HG02852 (cell line): ENCODE data around the gene OPTC.

Source experiments
- ATAC-seq: cut with Tn5 transposase; IDR thresholded peaks from one replicate; pipeline ENCODE4 v1.9.1; 2021; ENCODE audit warnings: mild to moderate bottlenecking, moderate library complexity; ENCODE audit not compliant: unreplicated experiment

Gene OPTC

DNA sequence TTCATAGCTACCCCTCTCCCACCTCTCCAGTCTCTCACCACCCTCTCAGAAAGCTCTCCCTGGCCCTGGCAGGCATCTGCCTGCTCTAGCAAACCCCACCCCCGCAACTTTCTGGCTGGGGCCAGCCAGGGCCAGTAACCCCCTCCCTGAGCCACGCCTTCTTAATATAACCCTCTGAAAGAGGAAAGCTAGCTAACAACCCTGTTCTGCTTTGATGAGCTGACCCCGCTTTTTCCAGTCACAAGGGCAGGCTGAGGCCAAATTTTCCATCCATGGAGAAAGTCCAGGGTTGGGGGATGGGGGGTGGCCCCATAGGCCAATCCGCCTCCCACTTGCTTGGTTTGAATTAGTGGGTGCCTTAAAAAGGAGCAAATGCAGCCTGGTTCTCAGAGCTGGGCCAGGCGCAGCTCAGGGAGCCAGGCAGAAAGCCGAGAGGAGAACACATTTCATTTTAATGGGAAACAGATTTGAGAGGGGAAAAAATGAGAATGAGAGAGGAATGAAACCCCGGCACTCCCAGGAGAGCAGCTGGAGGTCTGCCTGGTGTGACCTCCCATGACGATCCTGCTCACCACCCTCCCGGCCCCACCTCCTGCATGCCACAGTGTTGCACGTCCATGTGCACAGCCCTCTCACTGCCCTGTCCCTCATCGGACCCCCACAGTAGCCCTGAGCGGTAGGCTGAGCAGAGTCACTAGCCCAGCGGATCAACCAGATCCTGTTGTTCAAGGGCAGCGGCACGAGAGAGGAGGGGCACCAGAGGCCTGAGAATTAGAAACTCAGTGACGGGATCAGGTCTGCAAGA, 62.3 kb downstream of the OPTC start:
- no peak for ATAC-seq

DNA sequence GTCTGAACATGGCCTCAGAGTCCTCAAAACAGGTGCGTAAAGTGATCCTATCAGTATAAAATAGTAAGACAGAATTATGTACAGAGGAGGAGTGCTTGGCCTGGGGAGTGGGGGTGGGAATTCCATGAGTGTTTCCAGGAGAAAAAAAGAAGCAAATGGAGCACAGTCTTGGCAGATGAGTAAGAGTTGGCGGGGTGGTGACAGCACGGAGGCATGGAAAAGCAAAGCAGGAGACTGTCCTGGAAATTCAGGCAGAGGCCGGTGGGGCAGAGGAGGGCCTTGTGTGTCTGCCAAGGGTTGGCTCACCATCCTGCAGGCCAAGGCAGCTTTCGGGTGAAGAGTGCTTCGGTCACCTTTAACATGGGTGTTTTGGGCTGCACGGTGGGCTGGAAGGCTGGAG, 63.4 kb downstream of the OPTC start:
- ATAC-seq, result no peak

DNA sequence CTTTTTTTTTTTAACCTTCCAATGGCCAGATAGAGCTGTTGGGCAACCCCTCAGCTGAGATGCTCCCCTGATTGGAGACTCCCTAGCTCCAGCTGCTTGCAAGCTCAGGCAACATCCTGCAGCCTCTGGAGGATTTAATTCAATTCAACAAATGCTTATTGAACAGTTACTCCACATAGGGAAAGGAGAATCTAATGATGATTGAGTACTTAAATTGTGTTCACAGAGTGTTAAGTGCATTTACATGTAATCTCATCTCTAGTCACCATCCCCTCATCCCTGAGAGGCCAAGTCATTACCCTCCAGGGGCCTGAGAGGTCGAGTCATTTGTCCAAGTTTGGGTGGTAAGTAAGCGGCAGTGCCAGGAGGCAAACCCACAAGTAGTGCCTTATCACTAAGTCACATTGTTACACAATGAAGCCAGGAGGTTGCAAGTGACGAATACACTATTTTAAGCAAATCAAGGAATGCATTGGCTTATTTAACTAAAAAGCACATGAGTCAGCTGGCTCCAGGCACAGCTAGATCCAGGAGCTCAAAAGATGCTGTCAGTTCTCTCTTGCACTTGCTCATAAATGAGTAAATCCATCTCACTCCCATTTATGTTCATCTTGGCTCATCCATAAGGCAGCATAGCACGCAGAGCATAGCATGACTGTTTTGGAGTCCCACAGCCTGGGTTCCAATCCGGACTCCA, 64.3 kb downstream of the OPTC start:
- no peak for ATAC-seq
